GM06990 (cell line): ENCODE results near the gene ARL8B.
"Not testable (repeated sequence)": the region's sequence is repeated elsewhere in the genome, so short reads cannot be mapped to it uniquely, and the experiment has no call there.

Source experiments
- DNase-seq: peaks from one replicate; pipeline ENCODE4 v3.0.0-alpha.2; 2011; ENCODE audit not compliant: insufficient read length; ENCODE audit errors: extremely low read depth
- H3K27me3 ChIP-seq: replicated peaks from 2 replicates; pipeline ENCODE4 v1.6.0; 2011; ENCODE audit warnings: low read length; ENCODE audit not compliant: control insufficient read depth, insufficient read depth
- H3K36me3 ChIP-seq: 2 replicates; pipeline ENCODE4 v1.5.1; 2011; ENCODE audit warnings: low read length; ENCODE audit not compliant: control insufficient read depth, insufficient read depth
- H3K4me3 ChIP-seq: replicated peaks from 2 replicates; pipeline ENCODE4 v1.5.1; 2011; ENCODE audit warnings: low read depth, mild to moderate bottlenecking, control low read depth, low read length
- TF ChIP-seq, protein P1 (sequence below): IDR thresholded peaks from 2 replicates; pipeline ENCODE4 v1.5.1; 2011; ENCODE audit warnings: low read length, control low read depth, mild to moderate bottlenecking, inconsistent platforms; ENCODE audit not compliant: insufficient read depth, poor library complexity, severe bottlenecking

Gene ARL8B

GRCh38 chr3:5144316-5144994 lies 22.4 kb downstream of the ARL8B start:
- Histone ChIP-seq H3K36me3 (peaks cover 2% of the 10 kb centered on the region), H3K27me3 (no peaks in the 10 kb centered on the region), H3K4me3 (no peak overlapping the region)
- TF ChIP-seq, protein P1, sequence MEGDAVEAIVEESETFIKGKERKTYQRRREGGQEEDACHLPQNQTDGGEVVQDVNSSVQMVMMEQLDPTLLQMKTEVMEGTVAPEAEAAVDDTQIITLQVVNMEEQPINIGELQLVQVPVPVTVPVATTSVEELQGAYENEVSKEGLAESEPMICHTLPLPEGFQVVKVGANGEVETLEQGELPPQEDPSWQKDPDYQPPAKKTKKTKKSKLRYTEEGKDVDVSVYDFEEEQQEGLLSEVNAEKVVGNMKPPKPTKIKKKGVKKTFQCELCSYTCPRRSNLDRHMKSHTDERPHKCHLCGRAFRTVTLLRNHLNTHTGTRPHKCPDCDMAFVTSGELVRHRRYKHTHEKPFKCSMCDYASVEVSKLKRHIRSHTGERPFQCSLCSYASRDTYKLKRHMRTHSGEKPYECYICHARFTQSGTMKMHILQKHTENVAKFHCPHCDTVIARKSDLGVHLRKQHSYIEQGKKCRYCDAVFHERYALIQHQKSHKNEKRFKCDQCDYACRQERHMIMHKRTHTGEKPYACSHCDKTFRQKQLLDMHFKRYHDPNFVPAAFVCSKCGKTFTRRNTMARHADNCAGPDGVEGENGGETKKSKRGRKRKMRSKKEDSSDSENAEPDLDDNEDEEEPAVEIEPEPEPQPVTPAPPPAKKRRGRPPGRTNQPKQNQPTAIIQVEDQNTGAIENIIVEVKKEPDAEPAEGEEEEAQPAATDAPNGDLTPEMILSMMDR = no peak
- no peak for DNase-seq

GRCh38 chr3:5145120-5145519 lies 23.0 kb downstream of the ARL8B start:
- H3K4me3 ChIP-seq = no peak overlapping the region
- no peak for DNase-seq
- H3K36me3 ChIP-seq = peaks cover 2% of the 10 kb centered on the region
- TF ChIP-seq, protein P1 = no peak
- H3K27me3 ChIP-seq = no peaks in the 10 kb centered on the region

GRCh38 chr3:5147152-5147551 lies 25.1 kb downstream of the ARL8B start:
- H3K4me3 ChIP-seq, DNase-seq, H3K36me3 ChIP-seq, H3K27me3 ChIP-seq: not testable (repeated sequence)

- H3K4me3 ChIP-seq = no peak overlapping the region
Observed at GRCh38 chr3:5149306-5149880, 27.3 kb downstream of the ARL8B start.

DNA sequence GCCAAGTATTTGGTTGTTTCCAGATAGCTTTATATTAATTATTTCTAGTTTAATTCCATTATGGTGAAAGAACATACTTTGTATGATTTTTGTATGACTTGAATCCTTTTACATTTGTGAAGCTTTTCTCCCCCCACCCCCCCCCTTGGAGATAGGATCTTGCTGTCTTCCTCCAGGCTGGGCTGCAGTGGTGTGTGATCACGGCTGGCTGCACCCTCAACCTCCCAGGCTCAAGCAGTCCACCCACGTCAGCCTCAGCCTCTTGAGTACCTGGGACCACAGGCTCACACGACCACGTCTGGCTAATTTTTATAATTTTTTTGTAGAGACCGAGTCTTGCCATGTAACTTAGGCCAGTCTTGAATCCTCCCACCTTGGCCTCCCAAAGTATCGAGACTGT lies 29.5 kb downstream of the ARL8B start:
- Histone ChIP-seq H3K36me3 (no peaks in the 10 kb centered on the region; the same call in none of the 2 replicates), H3K4me3 (no peak overlapping the region)
- TF ChIP-seq, protein P1 = no peak

More at GRCh38 chr3:5149306-5149880, 27.3 kb downstream of the ARL8B start:
- DNase-seq = no peak
- TF ChIP-seq, protein P1 = no peak
- H3K27me3 ChIP-seq = no peaks in the 10 kb centered on the region
- no peaks in the 10 kb centered on the region; the same call in none of the 2 replicates for H3K36me3 ChIP-seq

GRCh38 chr3:5153074-5153473 lies 31.0 kb downstream of the ARL8B start:
- TF ChIP-seq, protein P1 = no peak
- Histone ChIP-seq H3K36me3 (no peaks in the 10 kb centered on the region; the same call in none of the 2 replicates), H3K4me3 (no peak overlapping the region), H3K27me3 (no peaks in the 10 kb centered on the region)
- no peak for DNase-seq

More for the DNA sequence above, 29.5 kb downstream of the ARL8B start:
- no peak for DNase-seq
- H3K27me3 ChIP-seq = no peaks in the 10 kb centered on the region
